LoVo (cell line): ENCODE measurements around the gene IGF2BP1.
A peak's percentile ranks its signal among the peaks of the same experiment; 100 is the strongest.
"Not testable (repeated sequence)": the region's sequence is repeated elsewhere in the genome, so short reads cannot be mapped to it uniquely, and the experiment has no call there.

Experiments
- DNase-seq: peaks from one replicate; pipeline ENCODE4 v3.0.0-alpha.2; 2016; ENCODE audit warnings: low spot score

Gene IGF2BP1

GRCh38 chr17:49020609-49021008 is 23.4 kb downstream of the IGF2BP1 start:
- no peak for DNase-seq

- DNase-seq: no peak
These were observed 24.0 kb downstream of the IGF2BP1 start for GRCh38 chr17:49021095-49021767.

GRCh38 chr17:49021768-49022103 is 24.6 kb downstream of the IGF2BP1 start:
- no peak for DNase-seq

- DNase-seq: no peak
These were observed 25.3 kb downstream of the IGF2BP1 start for GRCh38 chr17:49022391-49022941.

GRCh38 chr17:49024523-49024922 is 27.3 kb downstream of the IGF2BP1 start:
- no peak for DNase-seq

GRCh38 chr17:49026447-49026846 is 29.3 kb downstream of the IGF2BP1 start:
- DNase-seq: not testable (repeated sequence)

- no peak for DNase-seq
These were observed 31.1 kb downstream of the IGF2BP1 start for GRCh38 chr17:49028271-49028670.

GRCh38 chr17:49029801-49030200 is 32.6 kb downstream of the IGF2BP1 start:
- no peak for DNase-seq

- DNase-seq: peak; percentile 76
These were observed 35.1 kb downstream of the IGF2BP1 start for GRCh38 chr17:49031965-49032928.

- DNase-seq: peak; percentile 70
These were observed 38.5 kb downstream of the IGF2BP1 start for GRCh38 chr17:49035470-49036269.

- no peak for DNase-seq
These were observed 39.1 kb downstream of the IGF2BP1 start for GRCh38 chr17:49036270-49036626.

- no peak for DNase-seq
These were observed 41.0 kb downstream of the IGF2BP1 start for GRCh38 chr17:49038138-49038537.

GRCh38 chr17:49038544-49038943 is 41.4 kb downstream of the IGF2BP1 start:
- no peak for DNase-seq

GRCh38 chr17:49039518-49039917 is 42.3 kb downstream of the IGF2BP1 start:
- DNase-seq: not testable (repeated sequence)

- DNase-seq: no peak
These were observed 44.3 kb downstream of the IGF2BP1 start for GRCh38 chr17:49041527-49041926.

GRCh38 chr17:49045376-49045775 is 48.2 kb downstream of the IGF2BP1 start:
- DNase-seq: no peak

- no peak for DNase-seq
These were observed 49.7 kb downstream of the IGF2BP1 start for GRCh38 chr17:49046912-49047311.

- DNase-seq: no peak
These were observed 52.1 kb downstream of the IGF2BP1 start for GRCh38 chr17:49049265-49049664.

GRCh38 chr17:49050611-49051010 is 53.4 kb downstream of the IGF2BP1 start:
- no peak for DNase-seq

- DNase-seq: no peak
These were observed 54.1 kb downstream of the IGF2BP1 start for GRCh38 chr17:49051269-49051668.

GRCh38 chr17:49053171-49053829 is 56.1 kb downstream of the IGF2BP1 start:
- no peak for DNase-seq
